ENCODE measurements around the gene STIL.
"Not testable (repeated sequence)": the region's sequence is repeated elsewhere in the genome, so short reads cannot be mapped to it uniquely, and the experiment has no call there.

STIL gene

GRCh38 chr1:47347735-47348134, 33.8 kb upstream of the STIL start:
- no peak overlapping the region for H3K27ac ChIP-seq
- H3K9me3 ChIP-seq (ENCODE audit: severe bottlenecking): no peaks in the 10 kb centered on the region
- peaks cover 6% of the 10 kb centered on the region for H3K36me3 ChIP-seq
- DNase-seq: no peak
- no peaks in the 10 kb centered on the region for H3K27me3 ChIP-seq (ENCODE audit: insufficient read depth, low read depth, severe bottlenecking)
- TF ChIP-seq CTCF (IDR thresholded peaks at IDR 0.05; ENCODE audit: low read depth, low read length): no peak
- H3K4me3 ChIP-seq (ENCODE audit: low read depth, low read length): no peak overlapping the region

GRCh38 chr1:47346979-47347378, 33.0 kb upstream of the STIL start:
- not testable (repeated sequence) for DNase-seq; H3K36me3 ChIP-seq; H3K4me3 ChIP-seq (ENCODE audit: low read depth, low read length); H3K27ac ChIP-seq; H3K9me3 ChIP-seq (ENCODE audit: severe bottlenecking); H3K27me3 ChIP-seq (ENCODE audit: insufficient read depth, low read depth, severe bottlenecking)

GRCh38 chr1:47340227-47340626, 26.3 kb upstream of the STIL start:
- H3K36me3 ChIP-seq: peaks cover 17% of the 10 kb centered on the region
- no peak for TF ChIP-seq CTCF (IDR thresholded peaks at IDR 0.05; ENCODE audit: low read depth, low read length)
- no peak for DNase-seq
- H3K9me3 ChIP-seq (ENCODE audit: severe bottlenecking): no peaks in the 10 kb centered on the region
- no peak overlapping the region for H3K4me3 ChIP-seq (ENCODE audit: low read depth, low read length)
- no peaks in the 10 kb centered on the region for H3K27me3 ChIP-seq (ENCODE audit: insufficient read depth, low read depth, severe bottlenecking)
- no peak overlapping the region for H3K27ac ChIP-seq

GRCh38 chr1:47338249-47339077, 24.5 kb upstream of the STIL start:
- no peak for DNase-seq
- no peak overlapping the region for H3K4me3 ChIP-seq (ENCODE audit: low read depth, low read length)
- H3K27me3 ChIP-seq (ENCODE audit: insufficient read depth, low read depth, severe bottlenecking): no peaks in the 10 kb centered on the region
- peaks cover 17% of the 10 kb centered on the region for H3K36me3 ChIP-seq
- H3K27ac ChIP-seq: no peak overlapping the region
- no peak for TF ChIP-seq CTCF (IDR thresholded peaks at IDR 0.05; ENCODE audit: low read depth, low read length)
- no peaks in the 10 kb centered on the region for H3K9me3 ChIP-seq (ENCODE audit: severe bottlenecking)

- DNase-seq: no peak
- Histone ChIP-seq H3K9me3 (ENCODE audit: severe bottlenecking) (no peaks in the 10 kb centered on the region), H3K4me3 (ENCODE audit: low read depth, low read length) (no peak overlapping the region), H3K27me3 (ENCODE audit: insufficient read depth, low read depth, severe bottlenecking) (no peaks in the 10 kb centered on the region), H3K27ac (no peak overlapping the region), H3K36me3 (peaks cover 14% of the 10 kb centered on the region)
- TF ChIP-seq CTCF (IDR thresholded peaks at IDR 0.05; ENCODE audit: low read depth, low read length): no peak
These were observed 23.4 kb upstream of the STIL start for GRCh38 chr1:47337350-47337749.

GRCh38 chr1:47334765-47335435, 21.0 kb upstream of the STIL start:
- DNase-seq: no peak
- TF ChIP-seq CTCF (IDR thresholded peaks at IDR 0.05; ENCODE audit: low read depth, low read length): no peak
- Histone ChIP-seq H3K4me3 (ENCODE audit: low read depth, low read length) (peak overlapping the region; percentile 97), H3K9me3 (ENCODE audit: severe bottlenecking) (no peaks in the 10 kb centered on the region), H3K36me3 (peaks cover 14% of the 10 kb centered on the region), H3K27me3 (ENCODE audit: insufficient read depth, low read depth, severe bottlenecking) (no peaks in the 10 kb centered on the region), H3K27ac (peak overlapping the region; percentile 99)
